ENCODE data around the gene ADARB2.
"Not testable (repeated sequence)": the region's sequence is repeated elsewhere in the genome, so short reads cannot be mapped to it uniquely, and the experiment has no call there.

The ADARB2 gene

GRCh38 chr10:1173091-1173490, 564.2 kb downstream of the ADARB2 start:
- no peak for DNase-seq

- DNase-seq: no peak
These were observed 564.9 kb downstream of the ADARB2 start for GRCh38 chr10:1172256-1172984.

GRCh38 chr10:1171586-1171985, 565.7 kb downstream of the ADARB2 start:
- DNase-seq: no peak

- no peak for DNase-seq
These were observed 566.1 kb downstream of the ADARB2 start for GRCh38 chr10:1171182-1171581.

- DNase-seq: no peak
These were observed 566.5 kb downstream of the ADARB2 start for GRCh38 chr10:1170867-1171180.

GRCh38 chr10:1169981-1170866, 567.1 kb downstream of the ADARB2 start:
- no peak for DNase-seq

GRCh38 chr10:1169186-1169885, 568.0 kb downstream of the ADARB2 start:
- no peak for DNase-seq

- DNase-seq: no peak
These were observed 568.6 kb downstream of the ADARB2 start for GRCh38 chr10:1168763-1169162.

- DNase-seq: no peak
These were observed 570.5 kb downstream of the ADARB2 start for GRCh38 chr10:1166828-1167275.

- DNase-seq: no peak
These were observed 571.1 kb downstream of the ADARB2 start for GRCh38 chr10:1166101-1166827.

- DNase-seq: no peak
These were observed 573.5 kb downstream of the ADARB2 start for GRCh38 chr10:1163831-1164230.

GRCh38 chr10:1163204-1163660, 574.1 kb downstream of the ADARB2 start:
- DNase-seq: peak; percentile 38

- peak; percentile 33 for DNase-seq
These were observed 574.7 kb downstream of the ADARB2 start for GRCh38 chr10:1162481-1163203.

GRCh38 chr10:1161315-1161673, 576.0 kb downstream of the ADARB2 start:
- not testable (repeated sequence) for DNase-seq

GRCh38 chr10:1160561-1161314, 576.6 kb downstream of the ADARB2 start:
- DNase-seq: peak; percentile 30

- DNase-seq: peak; percentile 11
These were observed 577.9 kb downstream of the ADARB2 start for GRCh38 chr10:1159131-1160061.

GRCh38 chr10:1158536-1158935, 578.8 kb downstream of the ADARB2 start:
- peak; percentile 11 for DNase-seq

GRCh38 chr10:1158066-1158465, 579.3 kb downstream of the ADARB2 start:
- no peak for DNase-seq

GRCh38 chr10:1157615-1157933, 579.8 kb downstream of the ADARB2 start:
- peak; percentile 7 for DNase-seq

GRCh38 chr10:1156921-1157614, 580.3 kb downstream of the ADARB2 start:
- peak; percentile 26 for DNase-seq

Measured in activated CD8-positive, alpha-beta memory T cell treated with anti-CD3 and anti-CD28 coated beads for 24 hours (primary cell).